GM10266 (cell line): Measurements from ENCODE around the gene EED.

Source experiments
- DNase-seq: peaks from one replicate; pipeline ENCODE4 v3.0.0; 2012; ENCODE audit errors: extremely low spot score
- CTCF ChIP-seq: IDR thresholded peaks from 2 replicates; pipeline ENCODE4 v1.5.1; 2012; ENCODE audit warnings: mild to moderate bottlenecking, low read depth; ENCODE audit not compliant: control insufficient read depth, insufficient read depth; ENCODE audit errors: missing control alignments

The EED gene

GRCh38 chr11:86208572-86208971 lies 36.0 kb upstream of the EED start:
- TF ChIP-seq CTCF, result no peak
- no peak for DNase-seq

GRCh38 chr11:86209806-86210657 lies 34.5 kb upstream of the EED start:
- no peak for TF ChIP-seq CTCF

GRCh38 chr11:86210898-86211297 lies 33.7 kb upstream of the EED start:
- TF ChIP-seq CTCF, result no peak
- DNase-seq, result no peak

More at GRCh38 chr11:86209806-86210657, 34.5 kb upstream of the EED start:
- no peak for DNase-seq

- no peak for TF ChIP-seq CTCF
- DNase-seq, result no peak
Observed at GRCh38 chr11:86211619-86212018, 32.9 kb upstream of the EED start.

- no peak for TF ChIP-seq CTCF
- DNase-seq, result no peak
Observed at GRCh38 chr11:86212019-86212611, 32.4 kb upstream of the EED start.

- DNase-seq, result peak; percentile 61
- no peak for TF ChIP-seq CTCF
Observed at GRCh38 chr11:86214710-86215109, 29.8 kb upstream of the EED start.
